ENCODE results near the gene ACAA1.

DNA sequence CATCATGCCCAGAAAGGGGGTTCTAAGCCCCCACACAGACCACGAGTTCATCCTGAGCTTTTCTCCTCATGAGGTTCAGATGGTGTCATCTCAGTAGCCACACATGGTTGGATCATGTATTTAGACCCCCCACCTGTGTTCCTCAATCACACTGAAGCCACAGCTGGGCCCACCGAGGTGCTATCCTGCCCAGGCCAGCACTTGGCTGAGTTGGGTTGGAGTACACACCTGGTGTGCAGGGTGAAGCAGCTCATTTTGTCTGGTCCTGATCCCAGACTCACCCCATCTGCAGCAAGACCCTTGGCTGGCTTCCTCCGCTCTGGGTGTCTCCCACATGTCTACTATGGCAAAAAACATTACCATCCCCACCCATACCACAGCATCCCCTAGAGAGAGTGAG, 41.9 kb downstream of the ACAA1 start:
- TF ChIP-seq CTCF (IDR thresholded peaks at IDR 0.05) (no peak), ZFX (IDR thresholded peaks at IDR 0.05; ENCODE audit: borderline replicate concordance) (no peak)
